K562 (cell line): ENCODE data around the gene DPM1. TPM values are rescaled to one million over a fixed set of nuclear protein-coding genes. Genes with fewer than 3 reads are reported as not detected.

Source experiments
- CSDE1 ChIP-seq, 2 experiments: fragments of 450-650 bp; IDR thresholded peaks; 2 replicates each; pipeline ENCODE4 v1.6.1; 2016; ENCODE audit warnings: mild to moderate bottlenecking in 1 of 2
- DPF2 ChIP-seq: fragments of 450-650 bp; IDR thresholded peaks from 2 replicates; pipeline ENCODE4 v1.6.1; 2016
- EGR1 ChIP-seq: fragments of 450-650 bp; conservative IDR thresholded peaks from 2 replicates; pipeline ENCODE4 v1.6.1; 2017; ENCODE audit warnings: mild to moderate bottlenecking
- GTF2F1 ChIP-seq: IDR thresholded peaks from 2 replicates; pipeline ENCODE4 v1.6.1; 2011; ENCODE audit warnings: low read depth, low read length, improper control_type of control experiment
- HDAC8 ChIP-seq: fragments of 450-650 bp; IDR thresholded peaks from 2 replicates; pipeline ENCODE4 v1.6.1; 2016; ENCODE audit warnings: mild to moderate bottlenecking, missing genetic modification characterization, moderate library complexity, missing compliant biosample characterization
- NCOA2 ChIP-seq, 2 experiments: fragments of 450-650 bp; IDR thresholded peaks; 2 replicates each; pipeline ENCODE4 v1.6.1; 2018; ENCODE audit warnings: mild to moderate bottlenecking in 2 of 2, moderate library complexity in 1 of 2; ENCODE audit not compliant: partially characterized antibody in 2 of 2
- NFIC ChIP-seq: fragments of 450-650 bp; IDR thresholded peaks from 2 replicates; pipeline ENCODE4 v1.6.1; 2017; ENCODE audit warnings: mild to moderate bottlenecking, inconsistent platforms
- NR2F6 ChIP-seq: fragments of 450-650 bp; formaldehyde crosslinking; IDR thresholded peaks from 2 replicates; pipeline ENCODE4 v1.4.0; 2020; ENCODE audit warnings: mild to moderate bottlenecking
- OTX1 ChIP-seq: fragments of 450-650 bp; formaldehyde crosslinking; IDR thresholded peaks from 2 replicates; pipeline ENCODE4 v1.4.0; 2022; ENCODE audit warnings: mild to moderate bottlenecking
- PHTF2 ChIP-seq: fragments of 250-450 bp; sonication (Bioruptor Pico); IDR thresholded peaks from 2 replicates; pipeline ENCODE4 v1.5.0; 2021; ENCODE audit warnings: mild to moderate bottlenecking
- POLR2H ChIP-seq: IDR thresholded peaks from 2 replicates; pipeline ENCODE4 v1.6.1; 2016; ENCODE audit warnings: missing genetic modification characterization, low read depth, mild to moderate bottlenecking, control low read depth, missing compliant biosample characterization, moderate library complexity
- PRMT5 ChIP-seq: sonication (generic); formaldehyde crosslinking; IDR thresholded peaks from 2 replicates; pipeline ENCODE4 v1.5.0; 2020; ENCODE audit warnings: missing genetic modification reagents
- PURB ChIP-seq: sonication (generic); formaldehyde crosslinking; IDR thresholded peaks from 2 replicates; pipeline ENCODE4 v1.9.0; 2021; ENCODE audit warnings: low read depth, mild to moderate bottlenecking, missing genetic modification reagents
- SP2 ChIP-seq: IDR thresholded peaks from 2 replicates; pipeline ENCODE4 v1.6.1; 2011; ENCODE audit warnings: mild to moderate bottlenecking, low read depth, low read length, moderate library complexity; ENCODE audit not compliant: poor library complexity, severe bottlenecking; ENCODE audit errors: extremely low read depth
- SRSF1 ChIP-seq: fragments of 200-400 bp; formaldehyde crosslinking; IDR thresholded peaks from 2 replicates; pipeline ENCODE4 v1.6.1; 2017; ENCODE audit warnings: mild to moderate bottlenecking, low read depth, low read length, moderate library complexity
- TRIM28 ChIP-seq: fragments of 450-650 bp; IDR thresholded peaks from 2 replicates; pipeline ENCODE4 v1.6.1; 2017
- ZBTB40 ChIP-seq, 2 experiments: fragments of 450-650 bp in 1 of 2; sonication (generic) in 1 of 2; formaldehyde crosslinking in 1 of 2; IDR thresholded peaks; 2 replicates each; pipeline versions ENCODE4 v1.7.1 to v1.9.0; 2016 to 2022; ENCODE audit warnings: inconsistent platforms in 1 of 2, mild to moderate bottlenecking in 1 of 2, missing genetic modification reagents in 1 of 2
- ZNF124 ChIP-seq: sonication (generic); formaldehyde crosslinking; IDR thresholded peaks from 2 replicates; pipeline ENCODE4 v1.8.1; 2022; ENCODE audit warnings: missing genetic modification reagents
- polyA plus RNA-seq, 8 experiments: library from polyadenylated mRNA; depleted of rRNA in 4 of 8; stranded (reverse) in 5 of 8; unstranded in 3 of 8; fragments of >200 nt; fragmentation: Nextera tagmentation in 2 of 8; fragmentation: Illumina TruSeq in 1 of 8; extraction: Ambion mirVana in 2 of 8; extraction: Trizol in 1 of 8; gene quantifications; 2 replicates each; pipeline versions ENCODE4 v1.2.1 to v1.2.3, GENCODE V29; 2011 to 2014; ENCODE audit warnings: inconsistent platforms in 1 of 8, missing spikeins in 1 of 8
- total RNA-seq, 7 experiments: library from RNA; depleted of rRNA in 6 of 7; stranded (reverse); fragments of >200 nt in 6 of 7; fragmentation: Illumina TruSeq in 2 of 7; extraction: Trizol in 2 of 7; gene quantifications; 2 replicates each; pipeline versions ENCODE4 v1.2.1 to v1.2.3, GENCODE V29; 2011 to 2021; ENCODE audit warnings: low replicate concordance in 1 of 7
- TF ChIP-seq, protein P1 (sequence below): sonication (generic); formaldehyde crosslinking; IDR thresholded peaks from 2 replicates; pipeline ENCODE4 v1.8.0; 2022; ENCODE audit warnings: mild to moderate bottlenecking, missing genetic modification reagents

Gene DPM1
- total and polyA plus RNA-seq, 9 of the 15 experiments (the other 6 are each of a cell fraction or from before 2014, with no cell fraction given) = 75.2 to 190 (median 153) TPM

DNA sequence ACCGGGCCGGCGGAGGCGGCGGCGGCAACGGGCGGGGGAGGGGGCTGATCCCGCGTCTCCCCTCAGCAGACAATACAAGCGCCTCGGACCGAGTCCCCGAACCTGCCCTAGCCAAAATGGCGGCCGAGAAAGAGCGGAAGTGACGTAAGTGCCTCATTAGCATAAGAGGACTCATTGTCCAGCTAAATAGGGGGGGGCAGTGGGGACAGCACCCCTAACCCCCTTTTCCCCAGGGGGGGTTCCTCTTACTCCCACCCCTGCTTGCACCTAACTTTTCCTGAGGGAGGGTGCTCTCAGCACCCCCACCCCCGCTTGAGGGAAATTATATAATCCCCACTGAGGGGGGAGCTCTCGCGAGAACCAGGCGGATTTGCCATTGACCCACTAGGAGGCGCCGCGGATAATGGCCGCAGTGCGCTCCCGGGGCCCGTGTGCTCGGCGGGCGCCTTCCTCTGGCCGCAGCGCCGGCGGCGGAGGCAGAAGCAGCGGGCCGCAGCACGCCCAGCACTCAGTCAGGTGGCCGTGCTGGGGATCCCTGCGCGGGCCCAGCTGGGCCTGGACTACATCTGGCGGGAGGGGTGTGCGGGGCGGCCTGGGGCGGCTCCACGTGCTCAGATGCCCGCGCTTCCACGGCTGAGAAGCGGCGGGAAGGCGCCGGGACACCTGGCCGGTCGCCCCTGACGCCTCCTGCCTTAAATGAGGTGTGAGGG lies 26.9 kb downstream of the DPM1 start, which contains the start of gene ADNP (continued):
- TF ChIP-seq ZBTB40 (IDR thresholded peaks at IDR 0.05) = peak; percentile 81
- TF ChIP-seq ZBTB40 (CRISPR knock-in tag; IDR thresholded peaks at IDR 0.05) = peak; percentile 54; the same call in 1 of the 2 replicates
- no peak for TF ChIP-seq NCOA2 (IDR thresholded peaks at IDR 0.05; ENCODE audit: partially characterized antibody in 2 of 2)
- TF ChIP-seq ZNF124 = peak; percentile 88; the same call in 1 of the 2 replicates
- peak; percentile 75 for TF ChIP-seq POLR2H (tag)
- TF ChIP-seq HDAC8 (tag) = peak; percentile 78
- TF ChIP-seq GTF2F1 = peak; percentile 65; the same call in 1 of the 2 replicates
- TF ChIP-seq PHTF2 (CRISPR knock-in tag) = no peak
- TF ChIP-seq CSDE1 (IDR thresholded peaks at IDR 0.05) = peak in 1 of 2 experiments; percentile 33; a peak in 1 of 4 replicates
- TF ChIP-seq PURB (CRISPR knock-in tag) = no peak
- no peak for TF ChIP-seq NR2F6
- TF ChIP-seq NFIC = peak; percentile 59
- TF ChIP-seq SRSF1 = no peak
- TF ChIP-seq OTX1 (CRISPR knock-in tag) = 0 out of 2 replicates have a peak, but pooled peaks have one; percentile 23
- TF ChIP-seq SP2 = no peak
- TF ChIP-seq TRIM28 = 0 out of 2 replicates have a peak, but pooled peaks have one; percentile 28
- TF ChIP-seq, protein P1, sequence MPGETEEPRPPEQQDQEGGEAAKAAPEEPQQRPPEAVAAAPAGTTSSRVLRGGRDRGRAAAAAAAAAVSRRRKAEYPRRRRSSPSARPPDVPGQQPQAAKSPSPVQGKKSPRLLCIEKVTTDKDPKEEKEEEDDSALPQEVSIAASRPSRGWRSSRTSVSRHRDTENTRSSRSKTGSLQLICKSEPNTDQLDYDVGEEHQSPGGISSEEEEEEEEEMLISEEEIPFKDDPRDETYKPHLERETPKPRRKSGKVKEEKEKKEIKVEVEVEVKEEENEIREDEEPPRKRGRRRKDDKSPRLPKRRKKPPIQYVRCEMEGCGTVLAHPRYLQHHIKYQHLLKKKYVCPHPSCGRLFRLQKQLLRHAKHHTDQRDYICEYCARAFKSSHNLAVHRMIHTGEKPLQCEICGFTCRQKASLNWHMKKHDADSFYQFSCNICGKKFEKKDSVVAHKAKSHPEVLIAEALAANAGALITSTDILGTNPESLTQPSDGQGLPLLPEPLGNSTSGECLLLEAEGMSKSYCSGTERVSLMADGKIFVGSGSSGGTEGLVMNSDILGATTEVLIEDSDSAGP = peak; percentile 46; the same call in 1 of the 2 replicates
- TF ChIP-seq EGR1 = peak; percentile 92
- TF ChIP-seq PRMT5 (CRISPR knock-in tag) = peak; percentile 70; the same call in 1 of the 2 replicates
- TF ChIP-seq DPF2 = peak; percentile 57; the same call in 1 of the 2 replicates
